ENCODE measurements around the gene OSCAR.

The OSCAR gene

GRCh38 chr19:54100561-54100960, at the start of gene OSCAR:
TSS of gene OSCAR (minus strand) at chr19:54100803. CDS start at chr19:54100792, 11 bp downstream.
- ATAC-seq: no peak
- DNase-seq: no peak

GRCh38 chr19:54149021-54149812, 48.6 kb upstream of the OSCAR start:
- DNase-seq (no peak), ATAC-seq (no peak)

- ATAC-seq: no peak
- DNase-seq: no peak
These were observed 47.6 kb upstream of the OSCAR start for GRCh38 chr19:54148158-54148557.

- DNase-seq (no peak), ATAC-seq (no peak)
These were observed 47.1 kb upstream of the OSCAR start for GRCh38 chr19:54147676-54148075.

- ATAC-seq (no peak), DNase-seq (no peak)
These were observed 45.0 kb upstream of the OSCAR start for GRCh38 chr19:54145541-54146158.

GRCh38 chr19:54142166-54142780, 41.7 kb upstream of the OSCAR start:
- DNase-seq (no peak), ATAC-seq (no peak)

GRCh38 chr19:54141356-54141755, 40.8 kb upstream of the OSCAR start:
- ATAC-seq (no peak), DNase-seq (no peak)

GRCh38 chr19:54138489-54139256, 38.1 kb upstream of the OSCAR start:
- DNase-seq: peak; percentile 59
- no peak for ATAC-seq

GRCh38 chr19:54137699-54138488, 37.3 kb upstream of the OSCAR start, which contains the start of gene CNOT3:
TSS of gene CNOT3 (plus strand) at chr19:54137762. CDS start at chr19:54142979, 5,217 bp downstream.
- DNase-seq: peak; percentile 47
- no peak for ATAC-seq

- peak; percentile 98 for DNase-seq
- peak; percentile 91 for ATAC-seq
These were observed 36.5 kb upstream of the OSCAR start for GRCh38 chr19:54136864-54137698.

- no peak for ATAC-seq
- DNase-seq: no peak
These were observed 35.7 kb upstream of the OSCAR start for GRCh38 chr19:54136086-54136863.

GRCh38 chr19:54133957-54134590, 33.5 kb upstream of the OSCAR start:
- no peak for DNase-seq
- ATAC-seq: no peak

- DNase-seq (no peak), ATAC-seq (no peak)
These were observed 32.8 kb upstream of the OSCAR start for GRCh38 chr19:54133312-54133956.

- no peak for ATAC-seq
- DNase-seq: no peak
These were observed 29.0 kb upstream of the OSCAR start for GRCh38 chr19:54129617-54129996.

- ATAC-seq (no peak), DNase-seq (no peak)
These were observed 28.4 kb upstream of the OSCAR start for GRCh38 chr19:54128796-54129616.

- ATAC-seq: no peak
These were observed 27.8 kb upstream of the OSCAR start for GRCh38 chr19:54128441-54128725.

GRCh38 chr19:54127688-54128440, 27.3 kb upstream of the OSCAR start:
- ATAC-seq: no peak

More at GRCh38 chr19:54128441-54128725, 27.8 kb upstream of the OSCAR start:
- no peak for DNase-seq

More at GRCh38 chr19:54127688-54128440, 27.3 kb upstream of the OSCAR start:
- no peak for DNase-seq
